HT-29 (cell line): ENCODE measurements around the gene KMT2B. TPM values are rescaled to one million over a fixed set of nuclear protein-coding genes. Genes with fewer than 3 reads are reported as not detected.
A peak's percentile ranks its signal among the peaks of the same experiment; 100 is the strongest.

ENCODE experiments used
- DNase-seq: peaks from one replicate; pipeline ENCODE4 v3.0.0-alpha.2; 2015; ENCODE audit warnings: low spot score
- total RNA-seq: library from RNA; depleted of rRNA; stranded (reverse); fragments of >200 nt; shearing (Covaris generic); gene quantifications from 2 replicates; pipeline ENCODE4 v1.2.3, GENCODE V29; 2014

The KMT2B gene
- total RNA-seq, 1 experiment from 2014 or later, result 29.3 TPM

DNA sequence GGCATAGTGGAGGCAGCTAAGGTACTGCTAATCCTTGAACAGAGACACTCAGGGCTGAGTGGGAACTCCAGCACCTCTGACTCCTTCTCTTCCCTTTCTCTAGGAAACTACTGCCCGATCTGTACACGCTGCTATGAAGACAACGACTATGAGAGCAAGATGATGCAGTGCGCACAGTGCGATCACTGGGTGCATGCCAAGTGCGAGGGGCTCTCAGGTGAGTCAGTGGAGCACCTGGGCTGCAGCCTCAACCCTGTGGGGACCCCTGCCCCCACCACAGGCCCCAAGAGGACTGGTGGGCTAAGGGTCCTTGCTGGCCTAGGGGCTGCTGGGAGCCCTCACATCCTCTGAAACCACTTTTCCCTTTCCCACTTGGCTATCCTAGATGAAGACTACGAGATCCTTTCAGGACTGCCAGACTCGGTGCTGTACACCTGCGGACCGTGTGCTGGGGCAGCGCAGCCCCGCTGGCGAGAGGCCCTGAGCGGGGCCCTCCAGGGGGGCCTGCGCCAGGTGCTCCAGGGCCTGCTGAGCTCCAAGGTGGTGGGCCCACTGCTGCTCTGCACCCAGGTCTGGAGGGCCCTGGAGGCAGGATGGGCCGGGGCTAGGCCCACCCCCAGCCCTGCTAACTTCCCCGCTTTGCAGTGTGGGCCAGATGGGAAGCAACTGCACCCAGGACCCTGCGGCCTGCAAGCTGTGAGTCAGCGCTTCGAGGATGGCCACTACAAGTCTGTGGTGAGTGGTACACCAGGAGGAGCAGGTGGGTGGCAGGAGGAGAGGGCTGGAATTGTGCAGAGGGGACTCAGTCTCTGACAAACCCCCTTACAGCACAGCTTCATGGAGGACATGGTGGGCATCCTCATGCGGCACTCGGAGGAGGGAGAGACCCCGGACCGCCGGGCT lies 9.5 kb downstream of the KMT2B start:
- DNase-seq, result no peak

- DNase-seq, result no peak
These were observed 10.3 kb downstream of the KMT2B start for GRCh38 chr19:35727956-35728706.

DNA sequence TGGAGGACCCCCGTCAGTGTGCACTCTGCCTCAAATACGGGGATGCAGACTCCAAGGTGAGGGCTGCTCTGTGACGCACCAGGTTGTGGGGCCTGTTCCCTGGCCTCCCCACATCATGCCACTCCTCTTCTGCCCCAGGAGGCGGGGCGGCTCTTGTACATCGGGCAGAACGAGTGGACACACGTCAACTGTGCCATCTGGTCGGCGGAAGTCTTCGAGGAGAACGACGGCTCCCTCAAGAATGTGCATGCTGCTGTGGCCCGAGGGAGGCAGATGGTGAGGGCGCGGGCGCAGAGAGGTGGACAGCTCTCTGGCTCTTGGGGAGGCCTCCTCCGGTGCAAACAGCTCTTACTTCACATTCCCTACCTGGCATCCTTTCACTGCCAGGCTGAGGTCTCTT lies 11.2 kb downstream of the KMT2B start:
- DNase-seq, result no peak

DNA sequence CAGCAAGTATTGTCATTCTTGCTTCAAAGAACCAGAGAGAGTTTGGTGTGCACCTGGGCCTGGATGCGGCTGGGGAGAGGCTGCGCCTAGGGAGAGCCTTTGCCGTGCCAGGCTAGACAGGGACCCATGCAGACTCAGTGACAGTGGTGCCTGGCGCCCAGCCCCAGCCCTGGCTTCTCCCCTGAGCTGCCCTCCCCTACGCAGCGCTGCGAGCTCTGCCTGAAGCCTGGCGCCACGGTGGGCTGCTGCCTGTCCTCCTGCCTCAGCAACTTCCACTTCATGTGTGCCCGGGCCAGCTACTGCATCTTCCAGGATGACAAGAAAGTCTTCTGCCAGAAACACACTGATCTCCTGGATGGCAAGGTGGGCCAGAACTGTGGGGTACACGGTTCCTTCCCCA lies 12.0 kb downstream of the KMT2B start:
- no peak for DNase-seq

GRCh38 chr19:35730326-35730725 lies 12.5 kb downstream of the KMT2B start:
- no peak for DNase-seq

- peak; percentile 93 for DNase-seq
These were observed 13.6 kb downstream of the KMT2B start for GRCh38 chr19:35731353-35731752.

GRCh38 chr19:35731779-35732405 lies 14.1 kb downstream of the KMT2B start:
- DNase-seq, result no peak

GRCh38 chr19:35732540-35733179 lies 14.9 kb downstream of the KMT2B start:
- DNase-seq, result no peak

- DNase-seq, result no peak
These were observed 15.7 kb downstream of the KMT2B start for GRCh38 chr19:35733180-35734125.

- DNase-seq, result no peak
These were observed 16.5 kb downstream of the KMT2B start for GRCh38 chr19:35734273-35734672.

DNA sequence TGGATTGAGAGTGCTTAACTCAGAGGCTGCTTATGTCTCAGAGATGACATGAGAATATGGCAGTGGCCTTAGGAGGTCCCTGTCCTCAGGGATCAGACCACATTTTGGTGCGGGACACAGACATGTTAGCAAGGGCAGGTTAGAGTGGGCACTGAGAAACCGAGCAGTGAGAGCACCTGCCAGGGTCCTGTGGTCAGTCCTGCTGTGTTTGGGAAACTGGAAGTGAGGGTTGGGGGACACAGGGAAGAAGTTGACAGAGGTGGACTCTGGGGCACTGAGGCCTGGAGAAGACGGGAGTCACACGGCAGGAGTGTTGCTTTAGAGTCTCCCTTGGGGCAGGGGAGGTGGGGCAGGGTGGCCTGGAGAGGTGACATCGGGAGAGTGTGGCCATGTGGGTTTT lies 17.1 kb downstream of the KMT2B start:
- DNase-seq, result no peak

- peak; percentile 62 for DNase-seq
These were observed 19.4 kb downstream of the KMT2B start for GRCh38 chr19:35736913-35737886.

DNA sequence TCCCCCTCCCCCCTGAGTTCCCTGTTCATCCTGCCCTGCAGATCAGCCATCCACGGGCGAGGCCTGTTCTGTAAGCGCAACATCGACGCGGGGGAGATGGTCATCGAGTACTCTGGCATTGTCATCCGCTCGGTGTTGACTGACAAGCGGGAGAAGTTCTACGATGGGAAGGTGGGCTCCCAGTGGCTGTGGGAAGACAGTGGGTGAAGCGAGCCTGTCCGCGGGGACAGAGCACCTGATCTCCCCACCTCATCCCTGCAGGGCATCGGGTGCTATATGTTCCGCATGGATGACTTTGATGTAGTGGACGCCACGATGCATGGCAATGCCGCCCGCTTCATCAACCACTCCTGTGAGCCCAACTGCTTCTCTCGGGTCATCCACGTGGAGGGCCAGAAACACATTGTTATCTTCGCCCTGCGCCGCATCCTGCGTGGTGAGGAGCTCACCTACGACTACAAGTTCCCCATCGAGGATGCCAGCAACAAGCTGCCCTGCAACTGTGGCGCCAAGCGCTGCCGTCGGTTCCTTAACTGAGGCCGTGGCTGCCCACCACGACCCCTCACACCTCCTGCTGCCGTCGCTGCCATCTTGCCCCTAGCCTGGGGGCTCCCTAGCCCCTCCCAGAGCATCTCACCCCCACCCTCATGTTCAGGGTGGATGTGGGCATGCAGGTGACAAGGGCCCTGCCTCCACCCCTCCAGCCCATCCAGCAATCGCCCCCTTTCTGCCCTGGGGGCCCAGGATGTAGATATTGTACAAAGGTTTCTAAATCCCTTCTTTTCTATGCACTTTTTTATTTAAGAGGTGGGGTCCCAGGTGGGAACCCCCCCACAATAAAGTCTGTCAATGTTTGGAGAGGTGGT lies 20.5 kb downstream of the KMT2B start:
- DNase-seq, result no peak

DNA sequence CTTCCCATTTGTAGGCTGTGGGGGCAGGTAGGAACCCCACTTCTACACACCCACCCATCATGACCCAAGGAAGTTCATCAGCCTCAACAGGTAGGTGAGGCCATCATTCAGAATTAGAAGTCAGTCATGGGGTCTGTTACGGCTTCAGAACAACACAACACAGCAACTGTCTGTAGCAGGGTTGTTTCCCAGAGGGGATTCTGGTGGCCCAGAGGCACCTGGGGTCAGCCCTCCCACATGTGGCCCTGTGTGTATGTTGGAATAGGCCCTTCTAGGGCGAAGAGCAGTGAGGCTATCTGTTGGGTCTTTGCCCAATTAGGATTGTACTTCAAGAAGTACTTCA lies 21.1 kb downstream of the KMT2B start:
- no peak for DNase-seq

DNA sequence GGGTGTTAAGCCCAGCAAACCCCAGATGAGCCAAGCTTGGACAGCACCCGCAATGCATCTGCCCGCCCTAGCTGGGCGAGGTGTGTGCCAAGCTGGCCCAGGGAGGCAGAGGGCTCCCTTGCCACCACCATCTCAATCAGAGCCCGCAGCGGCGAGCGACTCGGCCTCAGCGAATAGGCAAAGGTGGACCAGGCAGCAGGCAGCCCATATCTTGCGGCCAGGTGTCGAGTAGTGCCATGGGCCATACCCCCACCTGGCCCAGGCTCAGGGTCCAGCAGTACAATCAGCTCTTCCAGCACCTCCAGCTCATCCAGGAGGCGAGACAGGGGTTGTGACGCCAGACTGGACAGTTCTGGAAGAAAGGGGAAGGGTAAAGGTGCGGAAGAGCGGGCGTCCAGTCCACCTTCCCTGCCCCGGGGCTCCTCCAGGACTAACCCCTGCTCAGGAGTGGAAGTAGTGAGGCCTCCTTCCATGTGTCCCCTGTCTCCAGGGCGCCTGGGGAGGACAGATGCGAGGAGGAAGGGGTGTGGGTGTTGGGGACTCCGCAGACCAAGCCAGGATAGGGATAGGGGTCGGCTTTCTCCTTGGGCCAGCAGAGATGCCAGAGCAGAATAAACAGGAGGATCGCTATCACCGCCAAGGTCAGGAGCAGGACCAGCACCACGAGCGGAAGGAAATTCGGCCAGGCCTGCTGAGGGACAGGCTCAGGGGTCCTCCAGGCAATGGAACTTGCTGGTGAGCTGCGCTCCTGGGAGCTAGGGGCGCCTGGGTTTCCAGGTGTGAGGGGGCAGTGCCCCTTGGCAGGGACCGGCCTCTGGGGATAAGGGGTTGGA lies 21.7 kb downstream of the KMT2B start:
- no peak for DNase-seq

DNA sequence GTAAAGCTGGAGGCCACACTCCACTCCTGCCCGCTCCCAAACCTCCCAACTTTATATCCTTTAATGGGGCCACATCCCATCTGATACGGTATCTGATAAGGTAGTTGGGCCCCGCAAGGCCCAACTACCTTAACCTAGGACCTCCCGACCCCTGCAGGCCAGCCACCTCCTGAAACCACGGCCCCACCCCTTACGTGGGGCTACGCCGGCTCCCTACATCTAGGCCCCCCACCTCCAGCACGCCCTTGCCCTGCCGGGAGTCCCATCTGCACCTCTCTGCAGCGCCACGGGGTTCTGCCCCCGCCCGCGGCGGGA lies 22.3 kb downstream of the KMT2B start:
- DNase-seq, result no peak

DNA sequence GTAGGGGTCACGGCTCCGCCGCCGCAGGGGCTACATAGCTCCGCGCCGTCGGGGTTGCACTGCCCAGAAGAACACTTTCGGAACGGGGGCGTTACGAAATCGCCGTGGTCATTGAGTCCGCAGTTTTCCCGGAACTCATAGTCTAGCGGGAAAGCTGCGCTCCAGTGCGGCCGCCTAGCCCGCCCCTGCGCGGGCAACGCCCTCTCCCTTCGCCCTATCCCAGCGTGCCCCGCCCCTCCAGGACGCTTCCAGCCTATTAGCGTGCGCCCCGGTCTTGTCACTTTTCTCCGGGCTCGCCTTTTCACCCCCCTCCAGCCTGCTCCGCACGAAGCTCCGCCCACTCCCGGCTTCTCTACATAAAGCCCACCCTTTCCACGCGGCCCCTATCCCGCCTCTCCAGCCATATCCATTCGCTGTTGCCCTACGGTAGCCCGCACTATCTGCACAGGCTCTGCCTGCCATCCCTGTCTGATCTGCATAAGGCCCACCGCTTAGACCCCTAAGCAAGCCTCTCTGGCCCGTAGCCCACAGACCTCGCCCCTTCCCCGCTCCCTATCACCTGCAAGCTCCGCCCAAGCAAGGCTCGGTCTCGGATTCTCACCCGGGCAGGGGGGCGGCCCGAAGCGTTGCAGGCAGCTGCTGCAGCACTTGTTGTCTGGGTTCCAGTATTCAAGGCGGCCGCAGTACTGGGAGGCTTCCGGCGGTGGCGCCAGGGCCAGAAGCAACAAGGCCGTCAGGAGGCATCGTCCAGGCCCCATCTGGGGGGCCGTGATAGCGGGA lies 22.8 kb downstream of the KMT2B start:
- peak; percentile 99 for DNase-seq
